IMR-90 (cell line): ENCODE data around the gene GPR137.

ENCODE experiments used
- CEBPB ChIP-seq: IDR thresholded peaks from 2 replicates; pipeline ENCODE4 v1.6.1; 2012; ENCODE audit warnings: low read depth, low read length, improper control_type of control experiment
- CTCF ChIP-seq: conservative IDR thresholded peaks from 2 replicates; pipeline ENCODE4 v1.5.1; 2012; ENCODE audit warnings: mild to moderate bottlenecking, low read depth, low read length, improper control_type of control experiment
- FOS ChIP-seq: fragments of 150-350 bp; IDR thresholded peaks from 2 replicates; pipeline ENCODE4 v1.6.1; 2016; ENCODE audit warnings: low read depth, low read length
- POLR2A ChIP-seq: IDR thresholded peaks from 2 replicates; pipeline ENCODE4 v1.6.1; 2012; ENCODE audit warnings: mild to moderate bottlenecking, low read depth, low read length

- TF ChIP-seq FOS: no peak
- TF ChIP-seq CEBPB: no peak
- no peak for TF ChIP-seq CTCF
- no peak for TF ChIP-seq POLR2A
Measured at GRCh38 chr11:64296236-64296635, 10.6 kb downstream of the GPR137 start.
